Right hindlimb (tissue), 1 donor: ENCODE data around the gene UBE2G1.
"Not testable (repeated sequence)": the region's sequence is repeated elsewhere in the genome, so short reads cannot be mapped to it uniquely, and the experiment has no call there.

ENCODE experiments used
- DNase-seq: peaks from one replicate; pipeline ENCODE4 v3.0.0-alpha.2; 2018

Gene UBE2G1

DNA sequence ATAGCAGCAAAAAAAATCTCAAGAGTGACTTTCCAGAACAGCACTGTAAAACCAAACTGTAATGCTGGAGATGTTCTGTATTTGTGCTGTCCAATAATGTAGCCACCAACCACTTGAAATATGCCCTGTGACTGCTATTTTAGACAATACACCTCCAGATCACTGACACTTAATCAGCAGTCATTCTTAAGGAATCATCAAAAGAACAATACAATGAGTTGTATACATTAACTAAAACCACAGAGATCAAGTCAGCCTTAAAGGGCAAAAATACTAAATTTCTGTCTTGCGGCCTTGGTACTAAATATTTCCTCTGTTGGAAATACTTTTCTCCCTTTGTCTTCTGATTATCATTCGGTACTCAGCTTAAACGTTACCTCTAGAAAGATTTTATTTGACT lies 69.1 kb downstream of the UBE2G1 start:
- DNase-seq = no peak

DNA sequence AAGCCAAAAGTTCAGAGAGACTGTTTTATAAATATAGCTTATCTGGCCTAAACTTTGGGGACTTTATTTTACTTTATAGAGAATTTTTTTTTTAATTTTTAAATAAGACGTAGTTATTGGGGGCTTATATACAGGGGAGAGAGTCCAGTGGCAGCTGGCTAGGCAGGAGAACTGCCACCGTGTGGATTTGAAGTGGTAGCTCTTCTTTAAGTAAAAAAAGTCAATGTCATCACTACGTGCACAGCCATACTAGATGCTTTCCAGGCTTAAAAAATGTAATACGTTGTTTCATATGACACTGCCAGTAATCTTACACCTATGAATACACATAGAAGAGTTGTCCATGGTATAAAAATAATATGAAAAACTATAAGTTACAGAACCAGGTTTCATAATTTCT lies 70.8 kb downstream of the UBE2G1 start:
- DNase-seq = no peak

GRCh38 chr17:4293572-4293971 lies 72.9 kb downstream of the UBE2G1 start:
- no peak for DNase-seq

DNA sequence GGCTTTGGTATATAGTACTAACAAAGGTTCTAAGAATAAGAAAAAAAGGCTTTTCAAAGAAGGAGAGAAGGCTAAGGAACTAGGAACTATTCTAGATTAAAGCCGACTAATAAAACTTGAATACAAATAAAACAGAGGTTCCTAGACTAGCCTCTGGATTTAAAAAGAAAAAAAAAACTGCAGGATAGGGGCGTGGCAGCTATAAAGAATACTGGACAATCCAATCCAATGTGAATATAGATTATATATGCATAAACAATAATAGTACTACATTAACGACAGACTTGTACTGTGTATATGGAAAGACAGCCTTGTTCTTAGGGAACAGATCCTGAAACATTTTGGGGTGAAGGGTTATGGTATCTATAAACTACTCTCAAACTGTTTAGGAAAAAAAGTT lies 78.8 kb downstream of the UBE2G1 start:
- no peak for DNase-seq

DNA sequence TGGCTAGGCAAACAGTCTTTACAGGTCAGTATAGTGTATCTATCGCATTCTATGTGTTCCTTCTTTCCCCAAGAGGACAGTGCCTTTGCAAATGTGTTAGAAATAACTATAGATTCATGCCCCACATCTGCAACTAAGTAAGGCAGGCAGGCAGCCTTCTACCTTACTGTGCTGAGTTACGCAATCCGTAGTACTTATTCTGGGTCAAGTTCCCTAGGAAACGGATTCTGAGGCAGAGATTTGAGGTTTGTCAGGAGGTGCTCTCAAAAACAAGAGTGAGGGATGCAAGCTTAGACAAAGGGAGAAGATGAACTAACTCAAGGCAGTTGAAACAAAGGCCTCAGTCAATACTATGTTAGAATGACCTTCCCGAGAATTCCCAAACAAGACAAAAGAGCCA lies 90.0 kb downstream of the UBE2G1 start:
- DNase-seq = no peak

GRCh38 chr17:4272972-4273368 lies 93.5 kb downstream of the UBE2G1 start:
- no peak for DNase-seq

DNA sequence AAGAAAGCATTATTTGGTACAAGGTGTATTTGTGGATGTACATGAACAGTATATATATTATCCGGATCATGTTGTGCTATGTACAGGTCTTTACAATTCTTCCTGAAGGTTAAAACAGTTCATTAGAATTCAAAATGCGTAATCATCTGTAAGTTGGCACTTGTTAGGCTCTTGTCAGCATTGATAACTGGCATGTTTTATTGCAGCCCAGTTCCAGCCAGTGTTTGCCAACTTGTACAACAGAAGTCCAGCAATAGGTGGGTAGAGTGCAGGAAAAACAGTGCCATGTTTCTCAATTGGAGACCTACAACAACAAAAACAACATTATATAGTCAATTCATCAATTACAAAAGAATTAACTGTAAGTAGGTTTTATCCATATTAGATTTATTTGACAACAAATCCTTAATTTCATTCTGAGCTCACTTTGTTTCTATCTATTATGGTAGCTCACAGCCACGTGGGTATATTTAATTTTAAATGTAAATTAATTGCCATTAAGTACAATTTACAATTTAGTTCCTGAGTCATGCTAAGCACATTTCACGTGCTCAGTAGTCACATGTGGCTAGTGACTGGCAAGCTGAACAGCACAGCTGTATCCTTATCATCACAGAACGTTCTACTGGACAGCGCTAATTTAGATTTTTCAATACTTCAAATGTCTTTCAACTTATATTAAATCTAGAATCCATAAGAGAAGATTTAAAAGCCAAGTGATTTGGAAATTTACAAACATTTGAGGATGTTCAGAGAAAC lies 94.1 kb downstream of the UBE2G1 start:
- DNase-seq = no peak

DNA sequence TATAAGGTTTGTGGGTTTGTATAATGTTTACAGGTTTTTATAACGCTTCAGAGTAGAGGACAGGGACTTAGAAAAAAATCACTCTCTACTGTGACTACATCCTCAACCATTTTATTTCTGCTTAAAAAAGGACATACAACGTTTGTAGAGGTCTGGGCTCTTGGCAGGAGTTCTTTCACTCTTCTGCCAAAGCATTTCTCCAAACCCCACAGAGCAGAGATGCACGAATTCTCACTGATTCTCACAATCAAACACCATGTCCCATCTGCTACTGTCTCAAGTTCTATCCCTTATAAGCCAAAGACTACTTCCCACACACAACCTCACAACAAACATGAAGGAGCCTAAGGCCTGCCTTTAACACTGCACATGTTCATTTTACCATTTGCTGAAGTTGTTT lies 95.7 kb downstream of the UBE2G1 start:
- no peak for DNase-seq

- DNase-seq = no peak
Observed at GRCh38 chr17:4269915-4270314, 96.6 kb downstream of the UBE2G1 start.

- no peak for DNase-seq
Observed at GRCh38 chr17:4267402-4267801, 99.1 kb downstream of the UBE2G1 start.

GRCh38 chr17:4266550-4266949 lies 99.9 kb downstream of the UBE2G1 start:
- no peak for DNase-seq

DNA sequence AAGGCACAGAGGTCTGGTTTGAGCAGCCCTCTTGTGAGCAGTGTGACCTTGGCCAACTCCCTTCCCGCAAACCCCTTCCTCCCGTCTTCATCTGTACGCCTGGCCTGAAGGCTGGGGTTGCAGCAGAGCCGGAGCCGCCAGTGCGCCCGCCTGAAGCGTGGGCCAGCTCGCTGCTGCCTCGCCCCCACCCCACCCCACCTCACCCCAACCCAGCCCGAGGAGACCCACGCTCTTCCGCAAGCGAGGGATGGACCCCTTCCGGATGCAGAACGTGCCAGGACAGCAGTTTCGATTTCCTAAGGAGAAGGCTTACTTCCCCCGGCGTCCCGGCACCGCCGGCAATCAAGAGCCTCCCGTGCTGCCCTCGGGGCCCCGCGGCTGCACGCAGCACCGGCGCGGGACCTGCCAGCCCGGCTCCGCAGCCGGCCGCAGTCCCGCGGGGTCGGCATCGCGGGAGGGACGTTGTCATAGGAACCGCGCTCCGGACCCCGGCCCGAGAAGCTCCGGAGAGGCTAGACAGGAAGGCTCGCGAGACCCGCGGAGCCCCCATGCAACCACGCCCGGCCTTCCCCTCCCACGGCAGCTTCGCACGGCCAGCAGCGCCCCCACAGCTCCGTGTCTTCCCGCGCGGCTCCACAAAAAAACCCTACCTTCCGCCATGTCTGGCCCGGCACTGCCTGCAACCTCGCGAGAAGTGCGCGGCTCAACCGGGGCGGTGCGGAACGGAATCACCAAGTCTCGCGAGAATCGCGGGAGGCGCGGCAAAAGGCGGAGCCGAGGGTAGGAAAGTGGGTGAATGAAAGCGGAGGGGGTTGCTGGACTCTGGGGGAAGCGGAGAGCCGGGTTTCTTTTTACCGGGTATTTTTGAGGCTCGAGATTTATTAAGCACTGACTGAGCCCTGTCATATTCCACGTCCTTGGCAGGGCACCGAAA lies 102.9 kb downstream of the UBE2G1 start, which contains the start of gene ANKFY1:
ANKFY1 (minus strand) TSS at position 698 of the 934 bp plus-strand sequence; CDS start at position 660, 38 bp downstream.
- DNase-seq = peak; percentile 99

- no peak for DNase-seq
Observed at GRCh38 chr17:4262703-4263102, 103.8 kb downstream of the UBE2G1 start.

DNA sequence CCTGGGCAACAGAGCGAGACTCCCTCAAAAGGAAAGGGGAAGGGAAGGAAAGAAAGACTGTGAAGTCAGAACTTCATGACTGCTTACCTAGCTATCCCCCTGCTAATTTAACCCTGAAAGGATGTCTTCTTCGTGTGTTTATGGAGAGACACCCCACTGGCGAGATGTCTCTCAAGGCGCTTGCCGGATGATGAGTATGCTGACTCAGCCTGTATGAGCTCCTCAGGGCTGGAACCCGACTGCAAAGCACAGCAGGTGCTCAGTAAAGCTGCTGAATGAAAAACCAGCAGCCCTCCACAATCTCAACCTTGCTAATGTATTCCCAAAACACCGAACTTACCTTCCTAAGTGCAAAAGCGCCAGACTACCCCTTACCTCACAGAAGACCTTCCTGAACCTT lies 105.0 kb downstream of the UBE2G1 start:
- DNase-seq = no peak

DNA sequence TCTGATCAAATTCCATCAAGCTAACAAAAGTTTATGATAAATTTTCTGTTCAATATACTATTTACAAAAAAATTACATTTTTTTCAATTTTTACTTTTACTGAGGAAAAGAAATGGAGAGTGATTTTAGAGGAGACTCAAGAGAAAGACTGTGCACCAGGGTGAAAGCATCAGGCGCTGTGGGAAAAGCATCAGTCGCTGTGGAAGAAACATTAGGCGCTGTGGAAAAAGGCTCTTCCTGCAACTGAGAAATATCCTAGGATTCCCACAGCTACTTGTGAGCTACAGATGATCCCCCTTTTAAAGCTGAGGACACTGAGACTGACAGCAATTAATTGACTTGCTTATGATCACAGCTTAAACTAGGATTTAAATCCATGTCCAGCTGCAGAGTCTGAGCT lies 107.6 kb downstream of the UBE2G1 start:
- no peak for DNase-seq

GRCh38 chr17:4256952-4257351 lies 109.5 kb downstream of the UBE2G1 start:
- no peak for DNase-seq

DNA sequence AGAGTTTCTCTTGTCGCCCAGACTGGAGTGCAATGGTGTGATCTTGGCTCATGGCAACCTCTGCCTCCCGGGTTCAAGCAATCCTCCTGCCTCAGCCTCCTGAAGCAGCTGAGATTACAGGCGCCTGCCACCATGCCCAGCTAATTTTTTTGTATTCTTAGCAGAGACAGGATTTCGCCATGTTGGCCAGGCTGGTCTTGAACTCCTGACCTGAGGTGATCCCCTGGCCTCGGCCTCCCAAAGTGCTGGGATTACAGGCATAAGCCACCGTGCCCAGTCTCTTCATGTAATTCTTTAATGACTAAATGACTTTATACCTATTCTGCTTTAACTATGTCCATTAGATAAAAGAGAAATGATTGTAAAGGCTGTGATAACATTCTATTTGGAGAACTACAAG lies 111.2 kb downstream of the UBE2G1 start:
- not testable (repeated sequence) for DNase-seq

GRCh38 chr17:4250887-4251286 lies 115.6 kb downstream of the UBE2G1 start:
- no peak for DNase-seq

- no peak for DNase-seq
Observed at GRCh38 chr17:4249452-4250029, 116.9 kb downstream of the UBE2G1 start.

DNA sequence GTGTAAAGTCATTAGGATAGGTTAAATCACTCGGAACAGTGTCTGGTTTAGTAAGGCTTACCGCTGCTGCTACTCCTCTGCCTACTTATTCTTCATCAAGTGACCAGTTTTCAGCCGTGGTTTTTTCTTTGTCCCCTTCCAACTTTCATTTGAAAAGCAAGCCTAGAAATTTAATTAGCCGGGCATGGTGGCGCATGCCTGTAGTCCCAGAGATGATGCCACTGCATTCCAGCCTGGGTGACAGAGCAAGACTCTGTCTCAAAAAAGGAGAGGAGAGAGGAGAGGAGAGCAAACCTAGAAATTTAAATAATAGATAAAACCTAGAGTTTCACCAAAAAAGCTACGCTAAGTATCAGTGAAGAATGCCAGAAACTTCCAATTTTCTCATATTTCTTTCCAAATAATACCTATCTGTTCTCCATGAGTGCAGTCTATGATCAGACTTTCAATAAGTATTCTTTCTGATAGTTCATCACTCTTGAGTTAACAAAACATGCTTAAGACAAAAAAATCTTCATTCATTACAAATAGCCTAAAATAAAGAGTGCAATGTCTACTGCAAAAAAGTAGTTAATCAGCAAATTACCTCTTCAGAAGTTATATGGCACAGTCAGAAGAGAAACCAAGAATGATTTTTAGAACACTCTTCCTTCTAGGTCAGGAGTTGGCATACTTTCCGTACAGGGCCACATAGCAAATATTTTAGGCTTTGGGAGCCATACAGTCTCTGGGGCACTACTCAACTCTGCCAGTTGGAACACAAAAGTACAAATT lies 117.8 kb downstream of the UBE2G1 start:
- no peak for DNase-seq

DNA sequence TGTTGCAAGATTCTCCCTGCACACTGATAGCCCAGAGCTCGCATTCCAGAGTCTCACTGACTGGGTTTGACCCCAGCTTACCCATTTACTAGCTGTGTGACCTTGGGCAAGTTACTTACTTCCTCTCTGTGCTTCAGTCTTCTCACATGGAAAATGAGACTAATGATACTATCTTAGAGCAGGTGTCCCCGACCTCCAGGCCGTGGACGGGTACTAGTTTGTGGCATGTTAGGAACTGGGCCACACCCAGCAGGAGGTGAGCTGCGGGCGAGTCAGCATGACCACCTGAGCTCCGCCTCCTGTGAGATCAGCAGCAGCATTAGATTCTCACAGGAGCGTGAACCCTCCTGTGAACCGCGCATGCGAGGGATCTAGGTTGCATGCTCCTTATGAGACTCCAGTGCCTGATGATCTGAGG lies 118.5 kb downstream of the UBE2G1 start:
- DNase-seq = no peak

DNA sequence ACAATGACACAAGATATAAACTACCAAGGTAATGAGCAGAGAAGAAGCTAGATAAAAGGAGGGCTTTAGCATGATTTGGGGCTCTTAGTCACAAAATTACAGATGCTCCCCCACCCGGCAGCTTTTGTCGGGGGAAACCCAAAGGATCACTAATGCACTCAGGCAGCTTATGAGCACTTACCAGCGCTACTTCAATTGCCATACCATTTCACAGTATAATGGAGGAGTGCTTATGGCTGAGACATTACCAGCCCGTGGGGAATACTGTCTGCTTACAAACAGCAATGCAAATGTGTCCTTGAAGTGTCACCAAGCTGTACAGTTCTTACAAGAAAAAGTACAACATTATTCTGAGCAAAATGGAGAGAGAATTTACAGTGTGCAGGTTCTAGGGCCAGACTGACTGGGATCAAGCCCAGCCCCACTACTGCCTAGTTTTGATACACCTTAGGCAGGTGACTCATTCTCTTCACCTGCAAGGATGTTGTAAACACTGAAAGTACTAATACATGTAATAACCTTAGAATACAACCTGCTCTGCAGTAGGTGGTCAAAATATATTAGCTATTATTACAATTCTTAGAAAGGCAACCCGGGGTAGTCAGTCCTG lies 119.0 kb downstream of the UBE2G1 start:
- no peak for DNase-seq
